HL-60 (cell line): ENCODE data around the gene RTN4RL1.

Experiments
- DNase-seq, 2 experiments: peaks; one replicate each; pipeline ENCODE4 v3.0.0-alpha.2; 2010 to 2020; ENCODE audit warnings: low read depth in 1 of 2, low spot score in 1 of 2
- H3K27ac ChIP-seq: fragments of 250-450 bp; sonication (Bioruptor Pico); replicated peaks from 2 replicates; pipeline ENCODE4 v1.5.1; 2020; ENCODE audit warnings: mild to moderate bottlenecking, moderate library complexity
- H3K27me3 ChIP-seq: fragments of 250-450 bp; sonication (Bioruptor Pico); 2 replicates; pipeline ENCODE4 v1.5.1; 2021; ENCODE audit warnings: mild to moderate bottlenecking, moderate library complexity; ENCODE audit not compliant: insufficient read depth, poor library complexity, severe bottlenecking
- H3K4me3 ChIP-seq: replicated peaks from 2 replicates; pipeline ENCODE4 v1.5.1; 2011; ENCODE audit warnings: mild to moderate bottlenecking, control low read depth, low read length; ENCODE audit not compliant: insufficient read depth
- GABPA ChIP-seq: IDR thresholded peaks from 2 replicates; pipeline ENCODE4 v1.6.1; 2012; ENCODE audit warnings: low read depth
- POLR2AphosphoS5 ChIP-seq: IDR thresholded peaks from 2 replicates; pipeline ENCODE4 v1.6.1; 2012; ENCODE audit warnings: low read depth
- SPI1 ChIP-seq: IDR thresholded peaks from 2 replicates; pipeline ENCODE4 v1.6.1; 2012; ENCODE audit warnings: low read depth, mild to moderate bottlenecking, borderline replicate concordance
- TF ChIP-seq, protein P1 (sequence below): IDR thresholded peaks from 2 replicates; pipeline ENCODE4 v1.6.1; 2012; ENCODE audit warnings: low read depth; ENCODE audit not compliant: insufficient replicate concordance
- TF ChIP-seq, protein P2 (sequence below): IDR thresholded peaks from one replicate; pipeline ENCODE4 v1.5.1; 2011; ENCODE audit warnings: low read length, control low read depth, inconsistent platforms; ENCODE audit not compliant: insufficient read depth

RTN4RL1 gene

DNA sequence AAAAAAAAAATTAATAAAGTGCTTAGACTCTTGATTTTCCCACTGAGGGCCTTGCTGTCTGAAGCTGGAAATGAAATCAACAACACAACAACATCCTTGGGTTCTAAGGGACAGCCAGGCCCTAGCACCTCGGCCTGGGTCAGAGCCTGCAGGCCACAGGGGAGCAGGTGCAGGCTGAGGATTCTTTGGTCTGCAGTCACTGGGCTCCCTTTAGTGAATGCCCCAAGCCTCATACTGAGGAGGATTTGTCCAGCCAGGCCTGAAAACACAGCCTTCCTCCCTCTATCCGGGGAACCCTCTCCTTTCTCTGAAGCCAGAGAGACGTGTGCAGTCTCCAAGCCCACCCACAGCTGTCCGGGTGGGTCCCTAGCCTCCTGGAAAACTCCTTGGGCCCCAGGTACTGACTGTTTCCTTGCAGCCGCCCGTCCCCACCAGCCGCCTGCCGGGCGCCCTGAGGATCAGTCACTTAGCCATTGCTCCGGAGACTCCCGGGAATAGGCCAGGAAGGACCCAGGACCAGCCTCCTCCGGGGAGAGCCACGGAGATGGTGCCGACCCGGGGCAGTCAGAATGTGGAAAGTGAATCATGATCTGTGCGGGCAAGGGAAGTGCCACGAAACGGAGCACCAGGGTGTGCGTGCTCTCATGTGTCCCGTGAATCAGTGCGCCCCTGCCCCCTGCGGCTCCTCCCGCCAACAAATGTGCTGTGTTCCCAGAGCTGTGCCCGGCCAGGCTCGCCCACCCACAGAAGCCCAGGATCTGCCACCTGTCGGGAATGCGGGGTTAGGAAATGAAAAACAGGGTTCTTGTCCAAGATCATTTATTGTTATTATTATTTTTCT, 91.0 kb downstream of the RTN4RL1 start:
- no peak for DNase-seq
- no peak overlapping the region for H3K27ac ChIP-seq
- TF ChIP-seq, protein P1, sequence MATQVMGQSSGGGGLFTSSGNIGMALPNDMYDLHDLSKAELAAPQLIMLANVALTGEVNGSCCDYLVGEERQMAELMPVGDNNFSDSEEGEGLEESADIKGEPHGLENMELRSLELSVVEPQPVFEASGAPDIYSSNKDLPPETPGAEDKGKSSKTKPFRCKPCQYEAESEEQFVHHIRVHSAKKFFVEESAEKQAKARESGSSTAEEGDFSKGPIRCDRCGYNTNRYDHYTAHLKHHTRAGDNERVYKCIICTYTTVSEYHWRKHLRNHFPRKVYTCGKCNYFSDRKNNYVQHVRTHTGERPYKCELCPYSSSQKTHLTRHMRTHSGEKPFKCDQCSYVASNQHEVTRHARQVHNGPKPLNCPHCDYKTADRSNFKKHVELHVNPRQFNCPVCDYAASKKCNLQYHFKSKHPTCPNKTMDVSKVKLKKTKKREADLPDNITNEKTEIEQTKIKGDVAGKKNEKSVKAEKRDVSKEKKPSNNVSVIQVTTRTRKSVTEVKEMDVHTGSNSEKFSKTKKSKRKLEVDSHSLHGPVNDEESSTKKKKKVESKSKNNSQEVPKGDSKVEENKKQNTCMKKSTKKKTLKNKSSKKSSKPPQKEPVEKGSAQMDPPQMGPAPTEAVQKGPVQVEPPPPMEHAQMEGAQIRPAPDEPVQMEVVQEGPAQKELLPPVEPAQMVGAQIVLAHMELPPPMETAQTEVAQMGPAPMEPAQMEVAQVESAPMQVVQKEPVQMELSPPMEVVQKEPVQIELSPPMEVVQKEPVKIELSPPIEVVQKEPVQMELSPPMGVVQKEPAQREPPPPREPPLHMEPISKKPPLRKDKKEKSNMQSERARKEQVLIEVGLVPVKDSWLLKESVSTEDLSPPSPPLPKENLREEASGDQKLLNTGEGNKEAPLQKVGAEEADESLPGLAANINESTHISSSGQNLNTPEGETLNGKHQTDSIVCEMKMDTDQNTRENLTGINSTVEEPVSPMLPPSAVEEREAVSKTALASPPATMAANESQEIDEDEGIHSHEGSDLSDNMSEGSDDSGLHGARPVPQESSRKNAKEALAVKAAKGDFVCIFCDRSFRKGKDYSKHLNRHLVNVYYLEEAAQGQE, result no peak
- no peak for TF ChIP-seq GABPA
- no peak for TF ChIP-seq SPI1
- no peak for TF ChIP-seq POLR2AphosphoS5
- TF ChIP-seq, protein P2, sequence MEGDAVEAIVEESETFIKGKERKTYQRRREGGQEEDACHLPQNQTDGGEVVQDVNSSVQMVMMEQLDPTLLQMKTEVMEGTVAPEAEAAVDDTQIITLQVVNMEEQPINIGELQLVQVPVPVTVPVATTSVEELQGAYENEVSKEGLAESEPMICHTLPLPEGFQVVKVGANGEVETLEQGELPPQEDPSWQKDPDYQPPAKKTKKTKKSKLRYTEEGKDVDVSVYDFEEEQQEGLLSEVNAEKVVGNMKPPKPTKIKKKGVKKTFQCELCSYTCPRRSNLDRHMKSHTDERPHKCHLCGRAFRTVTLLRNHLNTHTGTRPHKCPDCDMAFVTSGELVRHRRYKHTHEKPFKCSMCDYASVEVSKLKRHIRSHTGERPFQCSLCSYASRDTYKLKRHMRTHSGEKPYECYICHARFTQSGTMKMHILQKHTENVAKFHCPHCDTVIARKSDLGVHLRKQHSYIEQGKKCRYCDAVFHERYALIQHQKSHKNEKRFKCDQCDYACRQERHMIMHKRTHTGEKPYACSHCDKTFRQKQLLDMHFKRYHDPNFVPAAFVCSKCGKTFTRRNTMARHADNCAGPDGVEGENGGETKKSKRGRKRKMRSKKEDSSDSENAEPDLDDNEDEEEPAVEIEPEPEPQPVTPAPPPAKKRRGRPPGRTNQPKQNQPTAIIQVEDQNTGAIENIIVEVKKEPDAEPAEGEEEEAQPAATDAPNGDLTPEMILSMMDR, result no peak
- no peak overlapping the region for H3K4me3 ChIP-seq
- H3K27me3 ChIP-seq, result no peaks in the 10 kb centered on the region

DNA sequence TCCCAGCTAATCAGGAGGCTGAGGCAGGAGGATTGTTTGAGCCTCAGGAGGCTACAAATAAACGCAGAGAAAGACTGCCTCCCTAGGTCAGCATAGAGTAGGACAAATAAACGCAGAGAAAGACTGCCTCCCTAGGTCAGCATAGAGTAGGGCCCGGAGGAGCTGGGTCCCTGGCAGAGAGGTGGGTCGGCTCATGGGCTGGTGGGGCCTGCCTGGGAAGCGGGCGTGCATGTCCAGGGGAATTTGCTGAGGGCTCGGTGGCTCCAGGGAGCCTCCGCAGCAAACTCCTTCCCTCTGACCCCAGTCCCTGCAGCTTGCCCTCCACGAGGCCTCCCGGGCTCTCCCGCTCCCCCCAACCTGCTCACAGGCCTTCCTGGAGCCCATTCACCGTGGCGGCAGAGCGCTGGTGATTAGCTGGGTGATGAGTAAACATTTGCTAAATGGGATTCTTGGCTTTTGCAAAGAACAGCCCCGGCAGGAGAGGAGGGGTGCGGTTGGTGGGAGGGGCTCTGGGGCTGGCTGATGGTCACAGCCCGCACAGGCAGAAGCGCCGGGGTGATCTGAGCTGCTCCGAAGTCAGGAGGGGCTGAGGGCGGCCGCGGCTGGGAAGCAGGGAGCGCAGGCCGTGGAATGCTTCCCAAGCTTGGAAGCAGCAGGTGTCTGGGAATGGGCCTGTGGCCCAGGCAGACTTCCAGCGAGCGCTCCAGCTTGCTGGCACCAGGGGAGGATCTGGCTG, 93.1 kb downstream of the RTN4RL1 start:
- TF ChIP-seq SPI1 (no peak), POLR2AphosphoS5 (no peak), GABPA (no peak)
- TF ChIP-seq, protein P2, result no peak
- TF ChIP-seq, protein P1, result no peak
- no peaks in the 10 kb centered on the region for H3K27me3 ChIP-seq
- DNase-seq, result no peak
- no peak overlapping the region for H3K4me3 ChIP-seq
- no peak overlapping the region for H3K27ac ChIP-seq

- H3K4me3 ChIP-seq, result no peak overlapping the region
- no peak overlapping the region for H3K27ac ChIP-seq
- TF ChIP-seq GABPA, result no peak
- TF ChIP-seq, protein P1, result no peak
- no peak for TF ChIP-seq SPI1
- TF ChIP-seq, protein P2, result no peak
- TF ChIP-seq POLR2AphosphoS5, result no peak
- no peak for DNase-seq
- H3K27me3 ChIP-seq, result no peaks in the 10 kb centered on the region
Measured at GRCh38 chr17:1930337-1930645, 94.8 kb downstream of the RTN4RL1 start.
